ENCODE measurements around the gene PON1.

Gene PON1

GRCh38 chr7:95324431-95324830, at the start of gene PON1:
Gene PON1 (minus strand): TSS chr7:95324532. CDS start chr7:95324475, 57 bp downstream.
- no peak for DNase-seq

DNA sequence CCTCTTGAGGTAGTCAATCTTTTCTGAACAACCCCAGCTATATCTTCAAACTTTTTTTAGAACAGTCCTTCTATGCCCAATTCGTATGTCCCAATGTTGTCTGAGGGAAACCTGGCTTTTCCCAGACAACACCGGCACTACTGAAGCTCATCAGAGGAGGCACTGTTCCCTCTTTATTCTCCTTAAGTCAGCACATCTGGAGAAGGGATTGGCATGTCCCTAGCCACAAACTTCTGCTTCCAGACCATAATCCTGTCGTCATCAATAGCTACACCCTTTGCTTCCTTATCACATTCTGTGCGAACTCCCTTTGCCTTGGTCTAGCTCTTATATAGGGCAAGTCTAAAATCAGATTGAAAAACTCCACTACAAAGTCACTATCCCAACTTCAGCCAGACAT, 49.0 kb upstream of the PON1 start:
- no peak for DNase-seq

GRCh38 chr7:95368235-95368634, 43.9 kb upstream of the PON1 start:
- no peak for DNase-seq

DNA sequence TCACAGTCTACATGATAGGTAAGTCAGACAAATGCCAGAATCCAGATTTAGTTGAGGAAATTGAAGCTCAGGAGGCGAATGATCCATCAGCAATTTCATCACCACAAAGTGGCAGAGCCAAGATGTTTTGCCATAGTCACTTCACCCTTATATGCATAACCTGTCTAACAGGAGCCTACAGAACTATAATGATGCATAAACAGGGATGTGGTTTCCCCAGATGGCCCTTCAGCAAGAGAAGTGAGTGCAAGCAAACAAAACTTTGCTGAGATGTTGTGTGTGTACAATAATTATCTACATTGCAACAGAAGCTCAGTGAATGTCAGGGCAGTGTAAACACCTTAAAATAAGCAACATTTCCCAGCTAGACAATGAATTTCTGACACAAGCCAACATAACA, 43.3 kb upstream of the PON1 start:
- DNase-seq = no peak

- DNase-seq = no peak
Measured at GRCh38 chr7:95365151-95365550, 40.8 kb upstream of the PON1 start.

GRCh38 chr7:95357623-95358022, 33.3 kb upstream of the PON1 start:
- no peak for DNase-seq

DNA sequence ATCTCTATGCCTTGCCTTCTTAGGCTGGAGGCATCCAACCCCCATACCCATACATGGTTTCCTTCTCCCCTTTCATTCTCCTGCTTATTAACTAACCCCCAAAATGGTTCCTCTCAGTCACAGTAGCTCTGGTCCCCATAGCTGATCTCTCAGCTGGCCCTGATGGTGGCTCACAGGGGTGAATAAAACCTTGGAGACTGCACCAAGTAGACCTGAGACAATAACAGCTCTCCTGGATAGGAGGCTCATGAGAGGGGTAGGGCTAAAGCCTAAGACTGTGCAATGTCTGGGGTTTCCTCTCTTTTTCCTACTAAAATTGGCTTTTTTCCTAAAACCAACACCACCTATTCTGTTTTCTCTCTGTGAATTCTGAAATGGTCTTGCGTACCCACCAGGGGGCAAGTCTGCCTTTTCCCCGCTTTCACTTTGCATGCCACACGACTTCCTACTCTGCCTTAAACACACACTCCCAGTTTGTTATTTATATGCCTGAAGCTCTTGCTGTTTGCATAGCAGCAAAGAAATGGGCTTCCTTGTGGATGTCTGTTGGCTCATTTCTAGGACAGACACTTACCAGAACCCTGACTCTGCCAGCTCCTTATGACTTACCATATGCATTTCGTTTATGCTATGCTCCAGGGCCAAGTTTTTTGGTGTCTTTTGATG, 18.4 kb upstream of the PON1 start:
- no peak for DNase-seq

- no peak for DNase-seq
Measured at GRCh38 chr7:95342029-95342428, 17.7 kb upstream of the PON1 start.

GRCh38 chr7:95340491-95340890, 16.2 kb upstream of the PON1 start:
- DNase-seq = no peak

DNA sequence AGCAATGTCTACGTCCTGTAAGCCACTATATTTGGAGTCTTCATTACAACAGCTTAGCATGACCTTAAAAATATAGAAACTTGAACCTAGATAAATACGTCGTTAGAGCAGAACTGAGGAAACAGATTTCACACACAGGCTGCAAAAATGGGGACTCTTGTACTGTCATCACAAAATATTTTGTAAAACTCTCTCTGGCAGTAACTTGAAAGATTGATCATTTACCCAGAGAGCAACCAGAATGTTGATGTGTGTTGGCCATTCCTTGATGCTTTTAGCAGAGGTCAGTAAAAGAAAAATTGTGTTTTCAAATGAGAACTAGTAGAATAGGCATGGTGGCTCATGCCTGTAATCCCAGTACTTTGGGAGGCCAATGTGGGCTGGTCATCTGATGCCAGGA, 14.5 kb upstream of the PON1 start:
- DNase-seq = no peak

DNA sequence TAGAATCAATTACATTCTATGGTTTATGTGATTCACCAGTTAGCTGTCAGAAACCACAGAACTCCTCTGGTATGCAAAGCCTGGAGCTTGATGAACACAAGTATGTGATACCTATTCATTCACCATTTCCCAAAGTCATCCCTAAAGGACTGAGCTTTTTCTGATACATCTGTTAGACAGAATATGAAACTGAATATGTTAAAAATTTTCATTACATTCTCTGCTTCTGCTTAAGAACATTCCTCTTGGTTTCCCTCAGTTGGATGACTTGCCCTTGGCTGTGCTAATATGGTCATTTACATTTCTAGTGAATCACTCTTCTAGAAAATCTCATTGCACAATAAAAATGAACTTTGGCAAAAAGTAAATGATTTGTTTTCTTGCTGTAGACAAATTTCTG, 10.8 kb upstream of the PON1 start:
- DNase-seq = no peak

DNA sequence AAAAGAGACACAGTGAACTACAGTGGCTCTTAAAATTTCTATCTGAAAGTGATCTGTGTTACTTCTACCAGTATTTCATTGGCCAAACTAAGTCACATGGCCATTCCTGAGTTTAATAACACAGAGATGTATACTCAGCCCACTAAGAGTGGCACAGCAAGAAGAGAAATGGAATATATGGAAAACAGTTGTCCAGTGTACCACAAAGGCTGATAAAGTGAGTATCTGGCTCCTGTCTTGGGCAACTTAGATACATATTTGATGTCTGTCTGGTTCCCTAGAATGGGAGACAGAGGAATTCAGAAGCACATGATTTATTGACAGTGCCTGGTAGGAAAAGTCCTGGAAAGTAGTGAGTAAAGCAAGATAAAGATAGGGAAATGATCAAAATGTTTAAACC, 10.1 kb upstream of the PON1 start:
- no peak for DNase-seq

DNA sequence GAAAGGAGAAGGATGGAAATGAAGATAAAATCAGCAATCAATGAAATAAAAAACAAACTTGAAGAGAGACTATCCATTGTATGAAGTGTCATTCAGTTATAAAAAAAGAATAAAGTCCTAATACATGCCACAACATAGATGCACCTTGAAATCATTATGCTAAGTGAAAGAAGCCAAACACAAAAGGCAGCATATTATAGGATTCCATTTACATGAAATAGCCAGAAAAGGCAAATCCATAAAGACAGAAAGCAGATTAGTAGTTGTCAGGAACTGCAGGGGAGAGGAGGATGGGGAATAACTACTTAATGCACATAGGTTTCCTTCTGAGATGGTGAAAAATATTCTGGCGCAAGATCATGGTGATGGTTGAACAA, 6.6 kb upstream of the PON1 start:
- DNase-seq = no peak

DNA sequence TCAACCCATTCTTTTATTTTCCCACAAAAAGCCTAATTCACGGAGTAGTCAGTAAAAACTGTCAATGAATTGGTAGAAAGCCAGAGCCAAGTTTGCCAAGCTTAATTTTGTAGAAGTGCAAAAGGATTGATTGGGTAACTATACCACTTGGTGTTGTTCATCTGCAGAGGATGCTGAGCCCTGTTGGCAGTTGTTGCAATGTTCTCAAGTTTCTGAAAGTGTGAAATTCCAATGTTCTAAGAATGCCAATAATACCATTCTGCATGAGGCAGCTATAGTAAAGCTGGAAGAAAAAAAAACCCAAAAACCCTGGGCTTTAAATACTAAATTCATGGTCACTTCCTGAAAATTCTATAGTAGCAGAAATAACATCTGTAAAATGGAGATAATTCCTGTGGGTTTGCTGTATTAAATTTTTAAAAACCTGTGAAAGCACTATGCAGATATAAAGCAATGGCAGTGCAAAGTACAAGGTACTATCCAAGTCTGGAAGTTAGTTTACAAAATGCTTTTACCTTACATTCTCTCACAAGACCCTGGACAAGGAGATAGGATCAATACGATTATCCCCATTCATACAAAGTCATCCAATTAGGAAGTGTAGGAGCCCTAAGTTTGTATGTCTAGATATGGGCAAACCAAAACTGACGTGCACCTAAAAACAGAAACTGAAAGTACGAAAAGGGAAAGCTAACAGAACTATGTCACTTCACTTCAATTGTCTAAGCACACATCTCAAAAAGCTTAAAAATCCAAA, 6.0 kb upstream of the PON1 start:
- no peak for DNase-seq

DNA sequence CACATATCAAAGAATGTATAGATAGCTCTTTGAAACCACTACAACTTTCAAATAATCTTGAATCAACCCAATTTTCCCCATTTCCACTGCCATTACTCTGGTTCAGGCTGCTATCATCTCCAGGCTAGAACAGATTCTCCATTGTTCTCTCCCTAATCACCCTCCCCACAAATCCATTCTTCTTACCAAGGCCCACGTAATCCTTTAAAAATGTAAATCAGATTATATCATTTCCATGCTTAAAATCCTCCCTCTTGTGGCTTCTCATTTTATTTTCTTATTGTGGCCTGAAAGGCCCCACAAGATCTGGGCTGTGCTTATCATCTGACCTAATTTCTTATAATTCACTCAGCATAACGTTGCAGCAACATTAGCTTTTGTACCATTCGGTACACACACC, 3.0 kb upstream of the PON1 start:
- DNase-seq = no peak

GRCh38 chr7:95323410-95324129, 762 bp downstream of the PON1 start:
- no peak for DNase-seq

GRCh38 chr7:95322854-95323253, 1.5 kb downstream of the PON1 start:
- no peak for DNase-seq

- DNase-seq = no peak
Measured at GRCh38 chr7:95322396-95322795, 1.9 kb downstream of the PON1 start.

GRCh38 chr7:95321720-95322119, 2.6 kb downstream of the PON1 start:
- no peak for DNase-seq

DNA sequence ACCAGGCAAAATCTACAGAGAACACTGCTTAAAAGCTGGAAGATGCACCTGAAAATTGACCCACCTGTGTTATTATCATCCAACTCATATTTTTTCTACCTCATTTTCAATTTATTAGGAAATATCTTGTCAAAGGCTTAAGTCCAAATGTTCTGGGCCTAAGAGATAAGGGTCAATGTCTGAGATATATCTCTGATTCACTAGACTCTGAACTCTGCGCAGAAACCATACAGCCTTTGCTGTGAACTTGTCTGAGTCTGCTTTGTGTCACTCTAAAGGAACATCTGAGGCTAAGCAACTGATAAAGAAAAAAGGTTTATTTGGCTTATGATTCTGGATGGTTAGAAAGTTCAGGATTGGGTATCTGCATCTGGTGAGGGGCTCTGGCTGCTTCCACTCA, 3.7 kb downstream of the PON1 start:
- no peak for DNase-seq

GRCh38 chr7:95319570-95319969, 4.8 kb downstream of the PON1 start:
- DNase-seq = no peak

- no peak for DNase-seq
Measured at GRCh38 chr7:95318501-95319100, 5.7 kb downstream of the PON1 start.

GRCh38 chr7:95317966-95318365, 6.4 kb downstream of the PON1 start:
- DNase-seq = no peak

DNA sequence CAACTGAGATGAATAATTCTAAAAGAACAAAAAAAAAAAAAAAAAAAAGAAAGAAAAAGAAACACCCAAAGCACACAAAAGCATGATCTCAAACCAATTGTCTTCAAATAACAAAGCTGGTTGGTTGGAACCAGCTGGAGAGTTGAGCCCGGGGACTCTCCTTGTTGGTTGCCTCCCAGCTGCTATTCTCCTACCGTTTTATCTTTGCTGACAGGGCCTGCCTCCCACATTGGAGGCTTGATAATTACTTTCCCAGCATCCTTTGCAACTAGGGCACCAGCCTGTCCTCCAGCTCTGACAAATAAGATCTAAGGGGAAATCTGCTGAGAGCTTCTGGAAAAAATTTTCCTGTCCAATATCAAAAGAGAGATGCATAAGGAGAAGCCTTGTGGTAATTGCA, 6.8 kb downstream of the PON1 start:
- no peak for DNase-seq

Measured in activated CD4-positive, CD25-positive, alpha-beta regulatory T cell treated with anti-CD3 and anti-CD28 coated beads, Interleukin-2, amount 50 U/mL, for 72 hours (primary cell).